AG04449 (cell line): ENCODE measurements around the gene TBL1X.

ENCODE experiments used
- CTCF ChIA-PET: fragments of 350-600 bp; formaldehyde crosslinking; extraction: SDS; loops from one replicate; lab custom pipeline; 2021; ENCODE audit warnings: antibody characterized with exemption; lab: Yijun Ruan, JAX
- POLR2A ChIA-PET: fragments of 400-600, 350-600 bp; formaldehyde crosslinking; extraction: SDS; loops from one replicate; lab custom pipeline; 2020; ENCODE audit warnings: antibody characterized with exemption, inconsistent platforms; lab: Yijun Ruan, JAX
- DNase-seq: peaks from one replicate; pipeline ENCODE4 v3.0.0-alpha.2; 2010; ENCODE audit warnings: low read depth, low spot score
- H3K4me3 ChIP-seq: 2 replicates; pipeline ENCODE4 v1.5.1; 2011; ENCODE audit warnings: low read depth, mild to moderate bottlenecking, control low read depth, low read length
- CTCF ChIP-seq: IDR thresholded peaks from one replicate; pipeline ENCODE4 v1.5.1; 2011; ENCODE audit warnings: mild to moderate bottlenecking, moderate library complexity, low read length, control low read depth, inconsistent platforms; ENCODE audit not compliant: insufficient read depth; ENCODE audit errors: missing control alignments

The TBL1X gene

GRCh38 chrX:9515973-9516538 lies 51.2 kb downstream of the TBL1X start:
- ChIA-PET CTCF (no interaction called here), POLR2A (no interaction called here)
- TF ChIP-seq CTCF = no peak
- DNase-seq = no peak
- no peak overlapping the region for H3K4me3 ChIP-seq

GRCh38 chrX:9516635-9517034 lies 51.8 kb downstream of the TBL1X start:
- no peak for TF ChIP-seq CTCF
- DNase-seq = no peak
- POLR2A ChIA-PET = no interaction called here
- no peak overlapping the region for H3K4me3 ChIP-seq
- CTCF ChIA-PET = no interaction called here

- ChIA-PET CTCF (no interaction called here), POLR2A (no interaction called here)
- no peak for DNase-seq
- no peak for TF ChIP-seq CTCF
- H3K4me3 ChIP-seq = no peak overlapping the region
Measured at GRCh38 chrX:9518051-9518450, 53.2 kb downstream of the TBL1X start.

- ChIA-PET POLR2A (no interaction called here), CTCF (no interaction called here)
- no peak overlapping the region for H3K4me3 ChIP-seq
- no peak for TF ChIP-seq CTCF
- no peak for DNase-seq
Measured at GRCh38 chrX:9518889-9519288, 54.0 kb downstream of the TBL1X start.

- DNase-seq = no peak
- no peak for TF ChIP-seq CTCF
- no peak overlapping the region for H3K4me3 ChIP-seq
- ChIA-PET CTCF (no interaction called here), POLR2A (no interaction called here)
Measured at GRCh38 chrX:9519546-9520216, 54.8 kb downstream of the TBL1X start.

- POLR2A ChIA-PET = no interaction called here
- CTCF ChIA-PET = no interaction called here
- H3K4me3 ChIP-seq = no peak overlapping the region
- no peak for DNase-seq
- no peak for TF ChIP-seq CTCF
Measured at GRCh38 chrX:9520217-9520590, 55.3 kb downstream of the TBL1X start.
